Calu3 (cell line): Measurements from ENCODE around the gene MMAA. TPM values are rescaled to one million over a fixed set of nuclear protein-coding genes. Genes with fewer than 3 reads are reported as not detected.
"Not testable (repeated sequence)": the region's sequence is repeated elsewhere in the genome, so short reads cannot be mapped to it uniquely, and the experiment has no call there.

Experiments used
- BruUV-seq: library from RNA; stranded (reverse); fragments of 400-500 nt; replicated peaks from 2 replicates; lab custom pipeline; 2021; lab: Mats Ljungman, UMichigan
- CTCF ChIA-PET: fragments of 300-600 bp; sonication (Branson Sonifier 250); formaldehyde crosslinking; loops from one replicate; lab custom pipeline; 2022; ENCODE audit warnings: antibody characterized with exemption; lab: Charles Lee
- DNase-seq: peaks from one replicate; pipeline ENCODE4 v3.0.0; 2022
- H3K27ac Mint-ChIP-seq: one replicate; pipeline ENCODE4 v1.8.0; 2022; ENCODE audit warnings: mixed read lengths; ENCODE audit not compliant: unreplicated experiment
- H3K27me3 Mint-ChIP-seq: one replicate; pipeline ENCODE4 v1.8.0; 2022; ENCODE audit warnings: mixed read lengths; ENCODE audit not compliant: unreplicated experiment
- H3K36me3 Mint-ChIP-seq: one replicate; pipeline ENCODE4 v1.8.0; 2022; ENCODE audit warnings: mild to moderate bottlenecking, moderate library complexity, mixed read lengths; ENCODE audit not compliant: insufficient read depth, unreplicated experiment
- H3K4me1 Mint-ChIP-seq: one replicate; pipeline ENCODE4 v1.8.0; 2022; ENCODE audit warnings: mild to moderate bottlenecking, low read depth, mixed read lengths; ENCODE audit not compliant: unreplicated experiment
- H3K4me3 Mint-ChIP-seq: one replicate; pipeline ENCODE4 v1.8.0; 2022; ENCODE audit warnings: mild to moderate bottlenecking, low read depth, moderate library complexity, mixed read lengths; ENCODE audit not compliant: unreplicated experiment
- H3K9me3 Mint-ChIP-seq: one replicate; pipeline ENCODE4 v1.8.0; 2022; ENCODE audit warnings: low read depth, mixed read lengths; ENCODE audit not compliant: unreplicated experiment
- intact Hi-C: fragments of 100-400 bp; cut with micrococcal nuclease; formaldehyde crosslinking; loops from one replicate; pipeline ENCODE4 v1.10.0; 2022; ENCODE audit not compliant: unreplicated experiment
- total RNA-seq: library from RNA; stranded (reverse); gene quantifications from 2 replicates; pipeline ENCODE4 v1.2.3, GENCODE V29; 2022
- TF ChIP-seq, protein P1 (sequence below): fragments of 200-600 bp; IDR thresholded peaks from one replicate; pipeline ENCODE4 v1.8.0; 2022; ENCODE audit warnings: antibody characterized with exemption; ENCODE audit not compliant: unreplicated experiment

MMAA gene
- total RNA-seq, 1 experiment from 2014 or later: 5.0 TPM

- Mint-ChIP-seq H3K27ac (no peak overlapping the region), H3K27me3 (no peaks in the 10 kb centered on the region), H3K36me3 (no peaks in the 10 kb centered on the region), H3K4me1 (peaks cover 28% of the 10 kb centered on the region), H3K9me3 (no peaks in the 10 kb centered on the region), H3K4me3 (no peak overlapping the region)
- intact Hi-C loops: loop anchor here (5.0 kb wide), 3 partner anchors 50 to 125 kb away; no protein-coding TSS in a partner anchor
- no TSS peak for BruUV-seq
- no peak for DNase-seq
- TF ChIP-seq, protein P1, sequence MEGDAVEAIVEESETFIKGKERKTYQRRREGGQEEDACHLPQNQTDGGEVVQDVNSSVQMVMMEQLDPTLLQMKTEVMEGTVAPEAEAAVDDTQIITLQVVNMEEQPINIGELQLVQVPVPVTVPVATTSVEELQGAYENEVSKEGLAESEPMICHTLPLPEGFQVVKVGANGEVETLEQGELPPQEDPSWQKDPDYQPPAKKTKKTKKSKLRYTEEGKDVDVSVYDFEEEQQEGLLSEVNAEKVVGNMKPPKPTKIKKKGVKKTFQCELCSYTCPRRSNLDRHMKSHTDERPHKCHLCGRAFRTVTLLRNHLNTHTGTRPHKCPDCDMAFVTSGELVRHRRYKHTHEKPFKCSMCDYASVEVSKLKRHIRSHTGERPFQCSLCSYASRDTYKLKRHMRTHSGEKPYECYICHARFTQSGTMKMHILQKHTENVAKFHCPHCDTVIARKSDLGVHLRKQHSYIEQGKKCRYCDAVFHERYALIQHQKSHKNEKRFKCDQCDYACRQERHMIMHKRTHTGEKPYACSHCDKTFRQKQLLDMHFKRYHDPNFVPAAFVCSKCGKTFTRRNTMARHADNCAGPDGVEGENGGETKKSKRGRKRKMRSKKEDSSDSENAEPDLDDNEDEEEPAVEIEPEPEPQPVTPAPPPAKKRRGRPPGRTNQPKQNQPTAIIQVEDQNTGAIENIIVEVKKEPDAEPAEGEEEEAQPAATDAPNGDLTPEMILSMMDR: no peak
- CTCF ChIA-PET: no interaction called here
Observed at GRCh38 chr4:145681956-145682355, 62.8 kb downstream of the MMAA start.

GRCh38 chr4:145686991-145687390 lies 67.8 kb downstream of the MMAA start:
- Mint-ChIP-seq H3K36me3 (no peaks in the 10 kb centered on the region), H3K27me3 (no peaks in the 10 kb centered on the region), H3K4me3 (no peak overlapping the region), H3K4me1 (no peaks in the 10 kb centered on the region), H3K9me3 (no peaks in the 10 kb centered on the region), H3K27ac (no peak overlapping the region)
- CTCF ChIA-PET: no interaction called here
- intact Hi-C loops: no loop called here
- TF ChIP-seq, protein P1: no peak
- no TSS peak for BruUV-seq
- no peak for DNase-seq

GRCh38 chr4:145690610-145691009 lies 71.4 kb downstream of the MMAA start:
- H3K4me1 Mint-ChIP-seq: no peaks in the 10 kb centered on the region
- H3K27me3 Mint-ChIP-seq: no peaks in the 10 kb centered on the region
- BruUV-seq: no TSS peak
- no peak overlapping the region for H3K27ac Mint-ChIP-seq
- no peak overlapping the region for H3K4me3 Mint-ChIP-seq
- no peaks in the 10 kb centered on the region for H3K36me3 Mint-ChIP-seq
- no peaks in the 10 kb centered on the region for H3K9me3 Mint-ChIP-seq
- CTCF ChIA-PET: no interaction called here
- intact Hi-C loops: no loop called here
- DNase-seq: no peak
- TF ChIP-seq, protein P1: no peak

GRCh38 chr4:145691416-145691815 lies 72.2 kb downstream of the MMAA start:
- H3K27ac Mint-ChIP-seq, H3K36me3 Mint-ChIP-seq, H3K4me1 Mint-ChIP-seq, H3K27me3 Mint-ChIP-seq, BruUV-seq, H3K4me3 Mint-ChIP-seq, intact Hi-C loops, H3K9me3 Mint-ChIP-seq, DNase-seq, CTCF ChIA-PET: not testable (repeated sequence)

- no TSS peak for BruUV-seq
- intact Hi-C loops: no loop called here
- CTCF ChIA-PET: no interaction called here
- Mint-ChIP-seq H3K27ac (no peak overlapping the region), H3K36me3 (no peaks in the 10 kb centered on the region), H3K9me3 (no peaks in the 10 kb centered on the region), H3K4me3 (no peak overlapping the region), H3K4me1 (no peaks in the 10 kb centered on the region), H3K27me3 (no peaks in the 10 kb centered on the region)
- no peak for DNase-seq
- TF ChIP-seq, protein P1: no peak
Observed at GRCh38 chr4:145694929-145695328, 75.7 kb downstream of the MMAA start.
